ENCODE measurements around the gene GHDC. TPM values are rescaled to one million over a fixed set of nuclear protein-coding genes. Genes with fewer than 3 reads are reported as not detected.
A peak's percentile ranks its signal among the peaks of the same experiment; 100 is the strongest.

The GHDC gene
- total and polyA plus RNA-seq, 2 of the 13 experiments (the other 11 are each of a cell fraction or from before 2014, with no cell fraction given): 15.4 to 22.5 TPM

GRCh38 chr17:42183741-42184711 lies 10.3 kb downstream of the GHDC start (continued):
- TF ChIP-seq EP300 (IDR thresholded peaks at IDR 0.05; ENCODE audit: low read depth in 2 of 2, low read length in 2 of 2) (0 out of 4 replicates have a peak, but pooled peaks of 1 of the 2 experiments have one; percentile 19), EP300 (CRISPR knock-in tag; IDR thresholded peaks at IDR 0.05; ENCODE audit: borderline replicate concordance) (peak; percentile 41; the same call in 1 of the 2 replicates), MAX (IDR thresholded peaks at IDR 0.05) (peak; percentile 98), HNF4G (IDR thresholded peaks at IDR 0.05; ENCODE audit: borderline replicate concordance, low read depth, low read length) (no peak), HNF4G (CRISPR knock-in tag; IDR thresholded peaks at IDR 0.05; ENCODE audit: borderline replicate concordance, low read depth) (0 out of 2 replicates have a peak, but pooled peaks have one; percentile 12), KAT2B (IDR thresholded peaks at IDR 0.05; ENCODE audit: borderline replicate concordance, low read depth, low read length) (no peak), KMT2B (CRISPR knock-in tag; IDR thresholded peaks at IDR 0.05) (peak; percentile 69), TCF7L2 (IDR thresholded peaks at IDR 0.05; ENCODE audit: low read depth, low read length) (no peak), RAD21 (CRISPR knock-in tag; IDR thresholded peaks at IDR 0.05) (peak; percentile 94), ZMYM2 (CRISPR knock-in tag; IDR thresholded peaks at IDR 0.05) (peak; percentile 73), ZNF530 (CRISPR knock-in tag; IDR thresholded peaks at IDR 0.05; ENCODE audit: low read depth) (no peak), MAF1 (CRISPR knock-in tag; IDR thresholded peaks at IDR 0.05; ENCODE audit: borderline replicate concordance) (peak; percentile 48; the same call in 1 of the 2 replicates), CENPX (CRISPR knock-in tag; IDR thresholded peaks at IDR 0.05) (no peak), ZNF790 (CRISPR knock-in tag; IDR thresholded peaks at IDR 0.05; ENCODE audit: borderline replicate concordance) (peak; percentile 87; the same call in 1 of the 2 replicates), HIC2 (CRISPR knock-in tag; IDR thresholded peaks at IDR 0.05; ENCODE audit: low read depth) (peak; percentile 15), ZNF280B (CRISPR knock-in tag; IDR thresholded peaks at IDR 0.05; ENCODE audit: borderline replicate concordance) (peak; percentile 63; the same call in 1 of the 2 replicates), ZNF350 (CRISPR knock-in tag; IDR thresholded peaks at IDR 0.05; ENCODE audit: borderline replicate concordance, low read depth) (no peak; the same call in 1 of the 2 replicates), ZSCAN22 (CRISPR knock-in tag; IDR thresholded peaks at IDR 0.05) (0 out of 2 replicates have a peak, but pooled peaks have one; percentile 47), SAP130 (CRISPR knock-in tag; IDR thresholded peaks at IDR 0.05; ENCODE audit: low read depth) (peak; percentile 87), LCORL (IDR thresholded peaks at IDR 0.05) (no peak), LCORL (CRISPR knock-in tag; IDR thresholded peaks at IDR 0.05) (peak; percentile 4; the same call in 1 of the 2 replicates), ZNF431 (CRISPR knock-in tag; IDR thresholded peaks at IDR 0.05; ENCODE audit: borderline replicate concordance, low read depth) (peak; percentile 80; the same call in 1 of the 2 replicates), MATR3 (CRISPR knock-in tag; IDR thresholded peaks at IDR 0.05) (no peak), ZNF512 (CRISPR knock-in tag; IDR thresholded peaks at IDR 0.05) (peak; percentile 31; the same call in 1 of the 2 replicates), ZNF234 (CRISPR knock-in tag; conservative IDR thresholded peaks at IDR 0.05) (0 out of 2 replicates have a peak, but pooled peaks have one; percentile 39)
